Stomach smooth muscle (tissue), 2 donors: ENCODE measurements around the gene GPD2.

Source experiments
- H3K27ac ChIP-seq: one replicate; pipeline ENCODE4 v1.7.0; 2013; ENCODE audit warnings: mild to moderate bottlenecking, low read length, inconsistent platforms
- H3K27me3 ChIP-seq, 2 donors: one replicate each; pipeline ENCODE4 v1.7.0; 2013; ENCODE audit warnings: low read length in 2 of 2; ENCODE audit not compliant: insufficient read depth in 2 of 2, control insufficient read depth in 1 of 2
- H3K36me3 ChIP-seq, 2 donors: one replicate each; pipeline ENCODE4 v1.7.0; 2013; ENCODE audit warnings: low read length in 2 of 2; ENCODE audit not compliant: control insufficient read depth in 2 of 2, insufficient read depth in 2 of 2
- H3K4me1 ChIP-seq: one replicate; pipeline ENCODE4 v1.7.0; 2013; ENCODE audit warnings: low read length; ENCODE audit not compliant: control insufficient read depth, insufficient read depth
- H3K4me3 ChIP-seq, 2 donors: one replicate each; pipeline ENCODE4 v1.7.0; 2013; ENCODE audit warnings: low read length in 2 of 2
- H3K9ac ChIP-seq, 2 donors: one replicate each; pipeline ENCODE4 v1.7.0; 2013; ENCODE audit warnings: low read length in 2 of 2, mild to moderate bottlenecking in 1 of 2
- H3K9me3 ChIP-seq, 2 donors: one replicate each; pipeline ENCODE4 v1.7.0; 2013; ENCODE audit warnings: low read length in 2 of 2; ENCODE audit not compliant: control insufficient read depth in 2 of 2
- donor health status: healthy.
- donor health status: Pancreatic carcinoma.

Gene GPD2

GRCh38 chr2:156619021-156619539, 182.9 kb downstream of the GPD2 start:
- Histone ChIP-seq H3K9ac (no peak overlapping the region), H3K9me3 (peaks cover 0 to 2% of the 10 kb centered on the region in 2 donors), H3K27me3 (no peaks in the 10 kb centered on the region), H3K4me1 (no peaks in the 10 kb centered on the region), H3K36me3 (no peaks in the 10 kb centered on the region), H3K4me3 (no peak overlapping the region), H3K27ac (no peak overlapping the region)

DNA sequence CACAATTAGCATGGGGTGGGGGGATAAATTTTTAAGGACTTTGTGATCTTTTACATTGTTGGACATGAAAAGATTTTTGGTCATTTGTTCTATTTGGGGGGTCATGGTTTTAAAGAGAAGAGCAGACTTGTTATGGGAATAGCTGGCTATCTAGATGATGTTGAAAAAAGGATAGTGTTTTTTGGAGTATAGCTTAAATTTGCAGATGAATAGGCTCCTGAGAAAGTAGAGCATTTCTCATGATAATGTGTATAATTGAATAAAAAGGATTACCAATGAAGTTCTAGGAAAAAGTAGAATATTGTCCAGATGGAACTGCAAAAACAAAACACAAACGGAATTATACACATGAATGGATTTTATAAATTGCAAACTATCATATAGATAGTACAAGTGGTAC, 186.3 kb downstream of the GPD2 start:
- Histone ChIP-seq H3K4me1 (no peaks in the 10 kb centered on the region), H3K27ac (no peak overlapping the region), H3K9me3 (peaks cover 0 to 2% of the 10 kb centered on the region in 2 donors), H3K36me3 (no peaks in the 10 kb centered on the region), H3K4me3 (no peak overlapping the region), H3K27me3 (no peaks in the 10 kb centered on the region), H3K9ac (no peak overlapping the region)

- H3K9ac ChIP-seq, result no peak overlapping the region
- no peaks in the 10 kb centered on the region for H3K36me3 ChIP-seq
- H3K9me3 ChIP-seq, result peaks cover 0 to 2% of the 10 kb centered on the region in 2 donors
- no peaks in the 10 kb centered on the region for H3K4me1 ChIP-seq
- H3K4me3 ChIP-seq, result no peak overlapping the region
- no peaks in the 10 kb centered on the region for H3K27me3 ChIP-seq
- H3K27ac ChIP-seq, result no peak overlapping the region
Measured at GRCh38 chr2:156625360-156626170, 189.4 kb downstream of the GPD2 start.

DNA sequence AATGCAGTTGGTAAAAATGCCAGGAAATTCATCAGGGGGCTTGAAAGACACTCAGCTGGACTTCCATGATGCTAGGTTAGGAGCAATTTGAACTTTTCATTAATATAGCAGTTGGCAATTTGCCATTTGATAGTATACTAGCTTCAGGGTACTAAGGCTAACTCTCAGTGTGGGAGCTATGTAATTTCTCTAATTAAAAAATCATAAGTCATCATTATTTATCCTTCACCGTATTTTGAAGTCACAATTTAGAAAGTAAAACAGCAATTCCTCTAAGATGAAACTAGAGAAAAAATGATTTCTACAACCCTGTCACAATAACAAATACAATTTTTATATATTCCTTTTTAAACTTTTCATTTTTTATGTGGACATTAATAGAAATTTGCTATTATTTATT, 190.8 kb downstream of the GPD2 start:
- Histone ChIP-seq H3K27ac (no peak overlapping the region), H3K9me3 (no peaks in the 10 kb centered on the region), H3K27me3 (no peaks in the 10 kb centered on the region)

GRCh38 chr2:156630579-156631337, 194.6 kb downstream of the GPD2 start:
- Histone ChIP-seq H3K27me3 (no peaks in the 10 kb centered on the region), H3K9me3 (no peaks in the 10 kb centered on the region), H3K4me3 (no peak overlapping the region), H3K27ac (no peak overlapping the region), H3K4me1 (no peaks in the 10 kb centered on the region), H3K36me3 (no peaks in the 10 kb centered on the region), H3K9ac (no peak overlapping the region)

More for the DNA sequence above, 190.8 kb downstream of the GPD2 start:
- Histone ChIP-seq H3K4me1 (no peaks in the 10 kb centered on the region), H3K36me3 (no peaks in the 10 kb centered on the region), H3K4me3 (no peak overlapping the region), H3K9ac (no peak overlapping the region)

DNA sequence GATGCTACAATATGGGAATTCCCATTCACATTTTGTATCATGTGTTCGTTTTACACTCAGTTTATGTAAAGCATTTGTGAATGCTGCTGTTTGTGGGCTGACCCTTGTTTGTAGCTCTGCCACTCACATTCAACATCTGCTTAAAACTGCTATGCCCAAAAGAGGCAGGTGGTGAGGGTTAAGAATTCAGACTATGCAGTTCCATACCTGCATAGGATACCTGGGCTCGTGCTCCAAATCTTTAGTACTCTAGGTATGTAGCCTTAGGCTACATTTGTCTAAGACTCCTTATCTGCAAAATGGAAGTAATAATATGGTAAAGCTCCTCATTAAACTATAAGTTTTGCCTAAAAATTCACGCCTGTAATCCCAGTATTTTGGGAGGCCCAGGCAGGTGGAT, 199.5 kb downstream of the GPD2 start:
- Histone ChIP-seq H3K4me1 (no peaks in the 10 kb centered on the region), H3K36me3 (no peaks in the 10 kb centered on the region), H3K9ac (no peak overlapping the region), H3K9me3 (no peaks in the 10 kb centered on the region), H3K27ac (no peak overlapping the region), H3K27me3 (no peaks in the 10 kb centered on the region), H3K4me3 (no peak overlapping the region)
